AML-193 (cell line): ENCODE measurements around the gene PSME1.

Source experiments
- DNase-seq, 2 experiments: peaks; one replicate each; lab custom pipeline; 2025; lab: John Stamatoyannopoulos, UW

PSME1 gene

DNA sequence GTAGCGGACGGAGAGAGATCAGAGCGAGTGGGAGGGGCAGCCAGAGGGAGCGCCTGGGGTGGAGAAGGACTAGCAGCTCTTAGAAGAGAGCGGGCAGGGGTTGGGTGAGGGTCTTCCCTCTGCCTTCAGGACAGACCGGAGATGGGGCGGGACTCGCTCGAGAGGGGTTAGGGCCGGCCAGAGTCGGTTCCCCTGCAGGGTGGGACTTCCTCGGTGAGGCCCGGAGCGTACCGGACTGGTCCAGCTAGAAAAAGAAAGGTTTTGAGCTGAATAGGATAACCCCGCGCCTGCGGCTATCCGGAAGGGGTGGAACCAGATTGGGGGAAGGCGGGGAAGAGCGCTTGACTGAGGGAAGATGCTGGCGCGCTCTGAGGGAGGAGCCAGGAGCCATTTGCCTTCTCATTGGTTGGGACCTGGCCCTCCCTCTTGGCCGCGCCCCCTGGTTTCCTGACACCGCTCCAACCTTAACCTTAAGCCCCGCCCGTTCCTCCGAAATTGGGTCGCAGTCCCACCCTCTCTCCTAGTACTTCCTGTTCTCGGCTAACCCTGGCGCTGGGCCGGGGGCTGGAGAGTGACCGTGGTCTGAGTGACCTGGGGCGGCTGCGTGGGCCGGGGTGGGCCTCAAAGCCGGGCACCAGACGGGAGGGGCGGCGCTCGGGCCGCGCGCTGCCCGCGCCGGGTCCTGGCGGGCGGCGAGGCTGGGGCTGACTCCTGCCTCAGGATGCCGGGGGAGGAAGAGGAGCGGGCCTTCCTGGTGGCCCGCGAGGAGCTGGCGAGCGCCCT lies 11.2 kb downstream of the PSME1 start, which contains the start of gene RNF31:
Gene RNF31, plus strand, starts transcription at position 521 of the 783 bp plus-strand sequence. Its CDS starts 201 bp downstream, at position 722.
- DNase-seq = peak; percentile 97

DNA sequence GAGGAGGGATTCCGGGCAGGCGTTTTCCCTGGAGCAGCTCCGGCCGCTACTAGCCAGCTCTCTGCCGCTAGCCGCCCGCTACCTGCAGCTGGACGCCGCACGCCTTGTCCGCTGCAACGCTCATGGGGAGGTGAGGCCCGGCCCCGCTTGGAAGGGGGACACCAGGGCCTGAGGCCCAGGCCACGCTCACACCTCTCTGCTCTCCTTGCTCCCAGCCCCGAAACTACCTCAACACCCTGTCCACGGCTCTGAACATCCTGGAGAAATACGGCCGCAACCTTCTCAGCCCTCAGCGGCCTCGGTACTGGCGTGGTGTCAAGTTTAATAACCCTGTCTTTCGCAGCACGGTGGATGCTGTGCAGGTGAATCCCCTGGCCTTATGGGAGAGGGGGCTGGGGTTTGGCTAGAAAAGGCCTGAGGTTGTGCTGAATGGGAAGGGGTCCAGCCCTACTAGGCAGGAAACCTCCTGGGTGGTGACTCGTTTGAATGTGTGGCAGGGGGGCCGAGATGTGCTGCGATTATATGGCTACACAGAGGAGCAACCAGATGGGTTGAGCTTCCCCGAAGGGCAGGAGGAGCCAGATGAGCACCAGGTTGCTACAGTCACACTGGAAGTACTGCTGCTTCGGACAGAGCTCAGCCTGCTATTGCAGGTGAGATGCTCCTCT lies 11.9 kb downstream of the PSME1 start:
- no peak for DNase-seq

DNA sequence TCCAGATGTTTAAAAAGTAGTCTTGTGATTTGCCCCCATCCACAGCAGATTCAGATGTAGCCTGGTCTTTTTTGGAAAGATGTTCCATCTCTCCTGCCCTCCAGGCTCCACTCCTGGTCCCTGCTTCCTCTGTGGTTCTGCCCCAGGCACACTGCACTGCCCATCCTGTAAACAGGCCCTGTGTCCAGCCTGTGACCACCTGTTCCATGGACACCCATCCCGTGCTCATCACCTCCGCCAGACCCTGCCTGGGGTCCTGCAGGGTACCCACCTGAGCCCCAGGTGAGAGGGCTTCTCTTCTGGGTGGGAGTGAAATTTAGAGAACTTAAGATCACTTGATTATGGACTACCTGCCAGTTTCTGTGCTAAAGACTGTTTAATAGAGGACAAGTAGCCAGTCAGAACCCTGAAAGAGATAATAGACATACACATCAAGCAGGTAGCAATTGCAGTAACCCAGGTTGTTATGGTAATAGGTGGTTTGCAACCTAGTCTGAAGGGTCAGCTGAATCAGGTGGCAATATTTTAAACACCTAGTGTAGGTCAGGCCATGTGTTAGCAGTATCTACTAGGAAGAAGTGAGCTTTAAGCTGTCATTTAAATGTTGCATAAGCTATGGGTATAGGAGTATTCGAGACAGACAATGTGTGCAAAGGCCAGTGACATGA lies 13.4 kb downstream of the PSME1 start:
- DNase-seq = no peak

DNA sequence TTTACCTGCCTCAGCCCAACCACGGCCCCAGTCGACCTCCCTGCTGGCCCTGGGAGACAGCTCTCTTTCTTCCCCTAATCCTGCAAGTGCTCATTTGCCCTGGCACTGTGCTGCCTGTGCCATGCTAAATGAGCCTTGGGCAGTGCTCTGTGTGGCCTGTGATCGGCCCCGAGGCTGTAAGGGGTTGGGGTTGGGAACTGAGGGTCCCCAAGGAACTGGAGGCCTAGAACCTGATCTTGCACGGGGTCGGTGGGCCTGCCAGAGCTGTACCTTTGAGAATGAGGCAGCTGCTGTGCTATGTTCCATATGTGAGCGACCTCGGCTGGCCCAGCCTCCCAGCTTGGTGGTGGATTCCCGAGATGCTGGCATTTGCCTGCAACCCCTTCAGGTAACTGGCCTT lies 14.1 kb downstream of the PSME1 start:
- no peak for DNase-seq

DNA sequence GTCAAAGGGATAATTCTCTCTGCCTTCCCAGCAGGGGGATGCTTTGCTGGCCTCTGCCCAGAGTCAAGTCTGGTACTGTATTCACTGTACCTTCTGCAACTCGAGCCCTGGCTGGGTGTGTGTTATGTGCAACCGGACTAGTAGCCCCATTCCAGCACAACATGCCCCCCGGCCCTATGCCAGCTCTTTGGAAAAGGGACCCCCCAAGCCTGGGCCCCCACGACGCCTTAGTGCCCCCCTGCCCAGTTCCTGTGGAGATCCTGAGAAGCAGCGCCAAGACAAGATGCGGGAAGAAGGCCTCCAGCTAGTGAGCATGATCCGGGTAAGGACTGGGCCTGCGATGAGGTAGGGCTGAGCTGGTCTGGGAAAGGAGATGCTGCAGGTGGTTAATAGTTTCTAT lies 14.6 kb downstream of the PSME1 start:
- DNase-seq = no peak

DNA sequence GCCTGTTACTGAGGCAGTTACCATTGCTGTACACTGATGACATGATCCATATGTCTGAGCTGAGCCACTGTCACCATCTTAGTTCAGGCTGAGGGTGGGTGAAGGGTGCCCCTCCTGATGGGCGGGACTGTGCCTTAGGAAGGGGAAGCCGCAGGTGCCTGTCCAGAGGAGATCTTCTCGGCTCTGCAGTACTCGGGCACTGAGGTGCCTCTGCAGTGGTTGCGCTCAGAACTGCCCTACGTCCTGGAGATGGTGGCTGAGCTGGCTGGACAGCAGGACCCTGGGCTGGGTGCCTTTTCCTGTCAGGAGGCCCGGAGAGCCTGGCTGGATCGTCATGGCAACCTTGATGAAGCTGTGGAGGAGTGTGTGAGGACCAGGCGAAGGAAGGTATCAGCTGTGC lies 15.0 kb downstream of the PSME1 start:
- DNase-seq = no peak

DNA sequence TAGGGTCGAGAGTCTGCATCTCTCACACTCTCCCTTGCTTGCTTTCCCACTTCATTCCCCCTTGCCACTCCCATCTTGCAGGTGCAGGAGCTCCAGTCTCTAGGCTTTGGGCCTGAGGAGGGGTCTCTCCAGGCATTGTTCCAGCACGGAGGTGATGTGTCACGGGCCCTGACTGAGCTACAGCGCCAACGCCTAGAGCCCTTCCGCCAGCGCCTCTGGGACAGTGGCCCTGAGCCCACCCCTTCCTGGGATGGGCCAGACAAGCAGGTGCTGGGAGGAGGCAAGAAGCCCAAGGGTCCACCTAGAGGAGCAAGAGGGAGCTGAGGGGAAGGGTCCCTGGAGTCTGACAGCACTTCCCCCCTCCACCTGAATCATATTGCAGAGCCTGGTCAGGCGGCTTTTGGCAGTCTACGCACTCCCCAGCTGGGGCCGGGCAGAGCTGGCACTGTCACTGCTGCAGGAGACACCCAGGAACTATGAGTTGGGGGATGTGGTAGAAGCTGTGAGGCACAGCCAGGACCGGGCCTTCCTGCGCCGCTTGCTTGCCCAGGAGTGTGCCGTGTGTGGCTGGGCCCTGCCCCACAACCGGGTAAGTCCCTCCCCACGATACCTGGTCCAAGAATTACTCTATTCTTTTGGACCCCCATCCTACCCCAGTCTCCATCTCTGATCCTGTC lies 15.5 kb downstream of the PSME1 start:
- DNase-seq = no peak

DNA sequence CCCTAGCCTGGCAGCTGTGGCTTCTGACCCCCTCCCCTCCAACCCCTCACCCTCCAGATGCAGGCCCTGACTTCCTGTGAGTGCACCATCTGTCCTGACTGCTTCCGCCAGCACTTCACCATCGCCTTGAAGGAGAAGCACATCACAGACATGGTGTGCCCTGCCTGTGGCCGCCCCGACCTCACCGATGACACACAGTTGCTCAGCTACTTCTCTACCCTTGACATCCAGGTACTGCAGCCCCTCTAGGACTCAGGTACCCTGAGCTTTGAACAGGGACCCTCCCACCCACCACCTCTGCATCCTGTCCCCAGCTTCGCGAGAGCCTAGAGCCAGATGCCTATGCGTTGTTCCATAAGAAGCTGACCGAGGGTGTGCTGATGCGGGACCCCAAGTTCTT lies 19.1 kb downstream of the PSME1 start:
- no peak for DNase-seq

DNA sequence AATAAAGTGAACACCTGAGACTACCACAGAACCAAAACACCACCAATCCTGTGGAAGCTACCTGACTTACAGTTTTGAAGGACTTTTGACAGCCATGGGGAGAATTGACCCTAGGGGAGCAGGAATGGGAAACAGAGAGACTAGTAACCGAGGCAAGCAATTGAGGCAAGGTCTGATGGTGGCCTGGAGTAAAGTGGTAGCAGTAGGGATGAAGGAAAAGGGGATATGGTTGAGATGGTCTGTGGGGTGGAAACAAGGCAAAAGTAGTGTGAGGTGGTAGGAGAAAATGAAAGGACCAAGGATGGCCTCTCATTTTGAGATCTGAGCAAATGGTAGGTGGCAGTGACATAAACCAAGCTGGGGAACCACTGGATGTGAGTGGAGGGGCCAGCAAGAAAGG lies 20.8 kb downstream of the PSME1 start:
- DNase-seq = no peak

DNA sequence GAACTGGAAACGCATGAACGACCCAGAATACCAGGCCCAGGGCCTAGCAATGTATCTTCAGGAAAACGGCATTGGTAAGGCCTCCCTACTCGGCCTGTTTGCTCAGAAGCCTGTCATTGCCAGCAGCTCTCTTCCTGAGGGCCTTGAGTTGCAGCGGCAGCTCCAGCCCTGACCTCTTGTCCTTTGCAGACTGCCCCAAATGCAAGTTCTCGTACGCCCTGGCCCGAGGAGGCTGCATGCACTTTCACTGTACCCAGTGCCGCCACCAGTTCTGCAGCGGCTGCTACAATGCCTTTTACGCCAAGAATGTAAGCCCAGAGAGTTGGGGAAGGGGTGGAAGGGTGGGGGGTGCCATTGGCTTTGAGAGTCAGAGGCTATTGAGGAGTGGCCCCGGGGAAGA lies 21.3 kb downstream of the PSME1 start:
- no peak for DNase-seq

DNA sequence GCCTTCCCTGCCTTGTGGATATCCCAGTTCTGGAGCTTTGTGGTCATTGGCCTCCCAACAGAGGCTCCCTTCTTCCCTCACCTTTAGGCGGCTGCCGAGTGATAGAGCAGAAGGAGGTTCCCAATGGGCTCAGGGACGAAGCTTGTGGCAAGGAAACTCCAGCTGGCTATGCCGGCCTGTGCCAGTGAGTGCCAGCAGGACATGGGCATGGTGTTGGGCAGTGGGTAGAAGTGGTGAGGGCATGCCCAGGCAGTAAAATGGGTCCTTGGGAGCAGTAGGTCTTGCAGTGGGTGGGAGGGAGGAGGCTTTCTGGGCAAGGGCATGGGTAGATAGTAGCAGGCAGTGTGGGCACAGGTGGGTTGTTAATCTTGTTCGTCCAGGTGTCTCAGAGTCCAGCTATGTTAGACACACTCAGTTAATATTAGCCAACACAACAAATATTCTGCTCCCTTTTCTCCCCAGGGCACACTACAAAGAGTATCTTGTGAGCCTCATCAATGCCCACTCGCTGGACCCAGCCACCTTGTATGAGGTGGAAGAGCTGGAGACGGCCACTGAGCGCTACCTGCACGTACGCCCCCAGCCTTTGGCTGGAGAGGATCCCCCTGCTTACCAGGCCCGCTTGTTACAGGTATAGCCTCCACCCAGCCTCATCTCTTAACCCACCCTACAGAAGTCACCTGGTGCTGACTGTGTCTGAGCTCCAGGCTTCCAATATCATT lies 23.9 kb downstream of the PSME1 start:
- no peak for DNase-seq

DNA sequence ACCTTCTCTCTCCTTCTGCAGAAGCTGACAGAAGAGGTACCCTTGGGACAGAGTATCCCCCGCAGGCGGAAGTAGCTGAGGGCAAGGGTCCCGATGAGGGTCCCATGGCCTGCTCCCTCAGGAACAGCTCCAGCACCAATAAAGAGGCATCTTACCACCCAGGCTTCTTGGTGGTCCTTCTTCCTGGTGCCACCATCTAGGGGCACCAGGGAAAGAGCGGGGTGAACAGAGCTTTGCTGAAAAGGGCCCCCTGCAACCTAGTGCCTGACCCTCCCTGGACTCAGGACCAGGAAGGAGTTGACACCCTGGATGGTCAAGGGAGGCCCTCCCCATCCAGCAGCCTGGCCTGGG lies 24.5 kb downstream of the PSME1 start:
- no peak for DNase-seq

DNA sequence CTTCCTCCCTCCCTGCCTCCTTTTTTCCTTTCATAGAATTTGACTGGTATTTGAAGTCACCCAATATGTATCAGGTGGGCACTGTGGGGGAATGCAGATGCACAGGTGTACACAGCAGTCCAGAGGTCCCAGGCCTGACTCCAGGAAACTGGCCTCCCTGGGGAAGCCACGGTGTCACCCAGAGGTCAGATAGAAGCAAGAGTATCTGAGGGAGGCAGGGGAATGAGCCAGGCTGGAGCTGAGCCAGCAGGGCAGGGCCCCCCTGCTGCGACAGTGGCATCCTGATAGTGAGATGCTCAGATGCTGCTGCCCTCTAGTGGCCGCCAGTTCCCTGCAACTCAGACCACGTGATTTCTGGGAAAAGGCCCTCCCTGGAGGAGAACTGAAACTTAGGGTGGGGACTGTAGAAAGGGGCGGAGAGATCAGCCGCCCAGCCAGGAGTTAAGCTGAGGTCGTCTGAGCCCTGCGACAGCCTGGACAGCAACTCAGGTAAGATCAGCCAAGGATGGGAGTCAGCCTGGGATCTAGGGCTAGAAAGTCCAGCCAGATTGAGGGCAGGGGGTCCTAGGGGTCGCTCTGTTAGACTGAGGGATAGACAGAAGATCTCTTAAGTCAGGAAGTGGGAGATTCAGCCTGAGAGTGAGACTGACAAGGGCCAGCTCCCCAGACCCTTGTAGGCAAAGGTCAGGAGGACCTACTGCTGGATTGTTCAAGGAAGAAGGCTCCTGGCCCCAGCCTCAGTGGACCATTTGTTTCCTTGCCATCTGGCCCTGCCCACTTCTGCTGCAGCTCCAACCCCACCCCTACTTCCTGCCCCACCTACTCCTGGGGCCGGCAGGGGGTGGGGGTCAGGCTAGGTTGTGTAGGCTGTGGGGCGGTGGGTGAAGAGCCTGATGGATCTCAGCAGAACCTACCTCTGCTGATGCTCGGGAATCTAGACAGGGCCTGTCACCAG lies 25.1 kb downstream of the PSME1 start, which contains the start of gene IRF9:
Gene IRF9, plus strand, starts transcription at position 416 of the 955 bp plus-strand sequence. CDS start 880 bp downstream, outside the sequence.
- DNase-seq = peak; percentile 84 to 89

DNA sequence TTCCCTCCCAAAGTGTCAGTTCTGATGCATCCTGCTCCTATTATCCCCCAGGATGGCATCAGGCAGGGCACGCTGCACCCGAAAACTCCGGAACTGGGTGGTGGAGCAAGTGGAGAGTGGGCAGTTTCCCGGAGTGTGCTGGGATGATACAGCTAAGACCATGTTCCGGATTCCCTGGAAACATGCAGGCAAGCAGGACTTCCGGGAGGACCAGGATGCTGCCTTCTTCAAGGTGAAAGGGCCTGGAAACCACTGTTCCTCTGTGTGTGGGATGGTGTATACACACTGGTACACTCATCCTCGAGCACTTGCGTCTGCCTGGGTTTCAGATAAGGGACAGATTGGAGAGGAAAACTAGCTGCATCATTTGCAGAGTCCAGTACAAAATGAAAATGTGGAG lies 26.1 kb downstream of the PSME1 start:
- DNase-seq = no peak

DNA sequence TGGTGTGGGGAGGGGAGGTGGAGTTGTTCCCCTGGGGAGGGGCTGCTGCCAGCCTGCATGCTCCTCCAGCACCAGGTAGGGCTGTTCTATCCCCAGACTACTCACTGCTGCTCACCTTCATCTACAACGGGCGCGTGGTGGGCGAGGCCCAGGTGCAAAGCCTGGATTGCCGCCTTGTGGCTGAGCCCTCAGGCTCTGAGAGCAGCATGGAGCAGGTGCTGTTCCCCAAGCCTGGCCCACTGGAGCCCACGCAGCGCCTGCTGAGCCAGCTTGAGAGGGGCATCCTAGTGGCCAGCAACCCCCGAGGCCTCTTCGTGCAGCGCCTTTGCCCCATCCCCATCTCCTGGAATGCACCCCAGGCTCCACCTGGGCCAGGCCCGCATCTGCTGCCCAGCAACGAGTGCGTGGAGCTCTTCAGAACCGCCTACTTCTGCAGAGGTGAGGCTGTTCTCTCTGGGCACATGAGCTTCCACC lies 28.6 kb downstream of the PSME1 start:
- no peak for DNase-seq

DNA sequence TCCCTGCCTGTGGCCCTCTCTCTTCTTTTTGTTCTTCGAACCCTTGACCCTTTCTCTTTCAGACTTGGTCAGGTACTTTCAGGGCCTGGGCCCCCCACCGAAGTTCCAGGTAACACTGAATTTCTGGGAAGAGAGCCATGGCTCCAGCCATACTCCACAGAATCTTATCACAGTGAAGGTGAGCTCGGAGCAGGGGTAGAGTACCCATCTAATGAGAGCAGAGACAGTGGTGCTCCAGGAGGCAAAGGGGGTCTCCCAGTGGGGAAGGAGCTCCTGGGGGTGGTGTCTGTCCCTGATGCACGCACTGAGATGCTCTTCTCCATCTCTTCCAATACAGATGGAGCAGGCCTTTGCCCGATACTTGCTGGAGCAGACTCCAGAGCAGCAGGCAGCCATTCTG lies 29.8 kb downstream of the PSME1 start:
- DNase-seq = no peak

DNA sequence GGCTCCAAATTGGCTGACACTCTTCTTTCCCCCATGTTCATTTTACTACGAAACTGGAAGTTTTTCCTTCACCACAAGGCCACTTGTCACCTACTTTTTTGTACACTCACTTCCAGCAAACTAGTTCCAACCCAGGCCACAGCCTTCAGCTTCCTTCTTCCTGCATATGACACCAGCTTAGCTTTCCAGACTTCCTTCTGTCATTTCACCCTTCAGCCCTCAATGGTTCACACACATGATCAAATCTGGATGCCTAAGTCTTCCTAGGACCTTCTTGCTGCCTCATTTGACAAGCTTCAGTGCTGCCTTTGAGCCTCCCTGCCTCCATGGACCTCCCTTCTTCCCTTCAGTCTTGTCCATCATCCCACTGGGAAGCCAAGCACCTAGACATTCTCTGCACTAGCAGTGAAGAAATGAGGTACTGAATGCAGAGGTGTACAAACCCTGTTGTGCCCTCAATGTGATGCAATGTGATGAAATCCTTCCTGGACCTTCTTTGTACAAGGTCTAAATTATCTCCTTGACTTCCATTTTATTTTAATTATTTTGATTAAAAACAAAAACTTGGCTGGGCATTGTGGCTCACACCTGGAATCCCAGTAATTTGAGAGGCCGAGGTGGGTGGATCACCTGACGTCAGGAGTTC lies 31.6 kb downstream of the PSME1 start:
- peak in 1 of 2 experiments; percentile 18 for DNase-seq

DNA sequence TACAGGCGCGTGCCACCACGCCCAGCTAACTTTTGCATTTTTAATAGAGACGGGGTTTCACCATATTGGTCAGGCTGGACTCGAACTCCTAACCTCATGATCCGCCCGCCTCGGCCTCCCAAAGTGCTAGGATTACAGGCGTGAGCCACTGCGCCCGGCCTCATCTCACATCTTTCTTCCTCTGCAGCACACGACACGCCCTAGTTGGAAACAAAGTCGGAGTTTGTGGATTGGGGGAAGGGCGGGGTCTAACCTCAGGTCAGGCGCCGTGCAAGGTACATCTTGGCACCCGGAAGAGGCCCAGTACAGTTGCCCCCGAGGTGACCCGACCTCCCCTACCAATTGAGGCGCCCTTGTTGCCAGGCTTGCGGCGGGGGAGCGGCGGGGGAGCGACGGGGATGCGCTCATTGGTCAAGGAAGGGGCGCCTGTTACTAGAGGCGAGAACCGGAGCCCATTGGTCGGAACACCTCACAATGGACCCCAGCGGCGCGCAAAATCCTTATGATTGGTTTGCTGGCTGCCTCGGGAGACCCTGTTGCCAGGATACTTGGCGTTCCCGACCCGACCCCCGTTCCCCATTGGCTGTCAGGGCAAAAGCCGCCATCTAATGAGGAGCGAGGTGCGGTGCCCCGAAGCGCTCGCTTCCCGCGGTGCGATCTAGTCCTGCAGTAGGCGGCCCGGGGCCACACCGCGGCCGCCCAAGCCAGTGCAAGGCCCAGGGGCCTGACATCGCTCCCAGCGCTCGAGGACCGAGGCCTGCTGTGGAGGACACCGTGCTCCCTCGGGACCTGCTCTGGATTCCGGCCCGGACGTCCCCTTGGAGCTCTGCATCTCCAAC lies 35.6 kb downstream of the PSME1 start, which contains the start of gene REC8:
Gene REC8, plus strand, starts transcription at position 659 of the 839 bp plus-strand sequence. CDS start 473 bp downstream, outside the sequence.
- peak; percentile 84 to 85 for DNase-seq
